Measurements from ENCODE around the gene CLDN9.
"Not testable (repeated sequence)": the region's sequence is repeated elsewhere in the genome, so short reads cannot be mapped to it uniquely, and the experiment has no call there.

The CLDN9 gene

GRCh38 chr16:3030222-3031212 lies 17.8 kb downstream of the CLDN9 start:
- no peak for DNase-seq (ENCODE audit: low read depth in 2 of 2)

- no peak for DNase-seq (ENCODE audit: low read depth in 2 of 2)
These were observed 19.9 kb downstream of the CLDN9 start for GRCh38 chr16:3032624-3033023.

GRCh38 chr16:3035289-3035971 lies 22.7 kb downstream of the CLDN9 start:
- DNase-seq (ENCODE audit: low read depth in 2 of 2), result no peak

- no peak for DNase-seq (ENCODE audit: low read depth in 2 of 2)
These were observed 23.4 kb downstream of the CLDN9 start for GRCh38 chr16:3035972-3036725.

- no peak for DNase-seq (ENCODE audit: low read depth in 2 of 2)
These were observed 24.1 kb downstream of the CLDN9 start, which contains the start of gene BICDL2 for GRCh38 chr16:3036726-3037315. Gene BICDL2 (minus strand): TSS chr16:3036944. CDS start chr16:3035496, 1,448 bp downstream.

GRCh38 chr16:3038256-3038655 lies 25.5 kb downstream of the CLDN9 start:
- DNase-seq (ENCODE audit: low read depth in 2 of 2), result no peak

GRCh38 chr16:3038896-3039295 lies 26.2 kb downstream of the CLDN9 start:
- no peak for DNase-seq (ENCODE audit: low read depth in 2 of 2)

GRCh38 chr16:3042376-3042775 lies 29.7 kb downstream of the CLDN9 start:
- DNase-seq (ENCODE audit: low read depth in 2 of 2), result no peak

- DNase-seq (ENCODE audit: low read depth in 2 of 2), result no peak
These were observed 32.0 kb downstream of the CLDN9 start for GRCh38 chr16:3044708-3045107.

GRCh38 chr16:3045758-3046640 lies 33.3 kb downstream of the CLDN9 start, which contains the start of gene MMP25:
Gene MMP25 (plus strand): TSS chr16:3046561. CDS start chr16:3046918, 357 bp downstream.
- no peak for DNase-seq (ENCODE audit: low read depth in 2 of 2)

- no peak for DNase-seq (ENCODE audit: low read depth in 2 of 2)
These were observed 34.1 kb downstream of the CLDN9 start for GRCh38 chr16:3046641-3047386.

GRCh38 chr16:3047387-3047720 lies 34.6 kb downstream of the CLDN9 start:
- no peak for DNase-seq (ENCODE audit: low read depth in 2 of 2)

- no peak for DNase-seq (ENCODE audit: low read depth in 2 of 2)
These were observed 37.3 kb downstream of the CLDN9 start for GRCh38 chr16:3049921-3050481.

GRCh38 chr16:3050487-3050886 lies 37.8 kb downstream of the CLDN9 start:
- DNase-seq (ENCODE audit: low read depth in 2 of 2), result no peak

- DNase-seq (ENCODE audit: low read depth in 2 of 2), result no peak
These were observed 38.3 kb downstream of the CLDN9 start for GRCh38 chr16:3051009-3051408.

GRCh38 chr16:3051494-3051893 lies 38.8 kb downstream of the CLDN9 start:
- no peak for DNase-seq (ENCODE audit: low read depth in 2 of 2)

GRCh38 chr16:3052571-3053329 lies 40.0 kb downstream of the CLDN9 start:
- DNase-seq (ENCODE audit: low read depth in 2 of 2), result not testable (repeated sequence)

GRCh38 chr16:3053330-3053710 lies 40.6 kb downstream of the CLDN9 start:
- DNase-seq (ENCODE audit: low read depth in 2 of 2), result not testable (repeated sequence)

Measured in stimulated activated CD8-positive, alpha-beta memory T cell treated with anti-CD3 and anti-CD28 coated beads, Interleukin-7, amount 100 ng/mL, for 4 hours (primary cell).